HepG2 (cell line): Measurements from ENCODE around the gene UBALD1. TPM values are rescaled to one million over a fixed set of nuclear protein-coding genes. Genes with fewer than 3 reads are reported as not detected.

Source experiments
- ARNT2 ChIP-seq: sonication (generic); formaldehyde crosslinking; IDR thresholded peaks from 2 replicates; pipeline ENCODE4 v1.8.0; 2022; ENCODE audit warnings: mild to moderate bottlenecking, low read depth, missing genetic modification reagents, moderate library complexity
- CAMTA2 ChIP-seq: sonication (generic); formaldehyde crosslinking; IDR thresholded peaks from 2 replicates; pipeline ENCODE4 v1.4.0; 2020; ENCODE audit warnings: mild to moderate bottlenecking, missing genetic modification reagents, borderline replicate concordance
- CC2D1A ChIP-seq: sonication (generic); formaldehyde crosslinking; IDR thresholded peaks from 2 replicates; pipeline ENCODE4 v1.8.1; 2023; ENCODE audit warnings: mild to moderate bottlenecking, missing genetic modification reagents
- HHEX ChIP-seq: IDR thresholded peaks from 2 replicates; pipeline ENCODE4 v1.6.1; 2016; ENCODE audit warnings: control low read depth
- HIVEP1 ChIP-seq: sonication (generic); formaldehyde crosslinking; IDR thresholded peaks from 2 replicates; pipeline ENCODE4 v1.4.0; 2020; ENCODE audit warnings: mild to moderate bottlenecking, missing genetic modification reagents
- ISL2 ChIP-seq: sonication (generic); formaldehyde crosslinking; IDR thresholded peaks from 2 replicates; pipeline ENCODE4 v1.5.0; 2020; ENCODE audit warnings: missing genetic modification reagents
- JUNB ChIP-seq: sonication (generic); formaldehyde crosslinking; IDR thresholded peaks from 2 replicates; pipeline ENCODE4 v1.8.0; 2022; ENCODE audit warnings: missing genetic modification reagents, mild to moderate bottlenecking, borderline replicate concordance
- KDM2A ChIP-seq: sonication (generic); formaldehyde crosslinking; IDR thresholded peaks from 2 replicates; pipeline ENCODE4 v1.4.0; 2020; ENCODE audit warnings: low read depth, missing genetic modification reagents, borderline replicate concordance
- MTF2 ChIP-seq: sonication (generic); formaldehyde crosslinking; IDR thresholded peaks from 2 replicates; pipeline ENCODE4 v1.5.0; 2020; ENCODE audit warnings: missing genetic modification reagents, borderline replicate concordance
- MXD4 ChIP-seq: IDR thresholded peaks from 2 replicates; pipeline ENCODE4 v1.6.1; 2016; ENCODE audit warnings: mild to moderate bottlenecking, missing biosample characterization, missing genetic modification reagents
- NCOA1 ChIP-seq: sonication (generic); formaldehyde crosslinking; IDR thresholded peaks from 2 replicates; pipeline ENCODE4 v1.9.0; 2021; ENCODE audit warnings: missing genetic modification reagents
- PRMT3 ChIP-seq: sonication (generic); formaldehyde crosslinking; IDR thresholded peaks from 2 replicates; pipeline ENCODE4 v1.8.1; 2022; ENCODE audit warnings: low read depth, mild to moderate bottlenecking, moderate library complexity, missing genetic modification reagents, borderline replicate concordance
- RELA ChIP-seq: sonication (generic); formaldehyde crosslinking; IDR thresholded peaks from 2 replicates; pipeline ENCODE4 v1.4.0; 2020; ENCODE audit warnings: missing genetic modification reagents
- SYNCRIP ChIP-seq: fragments of 200-400 bp; formaldehyde crosslinking; IDR thresholded peaks from 2 replicates; pipeline ENCODE4 v1.6.1; 2018; ENCODE audit warnings: mild to moderate bottlenecking, low read depth, low read length; ENCODE audit not compliant: insufficient read depth
- TEAD2 ChIP-seq: sonication (generic); formaldehyde crosslinking; IDR thresholded peaks from 2 replicates; pipeline ENCODE4 v1.9.0; 2021; ENCODE audit warnings: missing genetic modification reagents
- YEATS4 ChIP-seq: sonication (generic); formaldehyde crosslinking; IDR thresholded peaks from 2 replicates; pipeline ENCODE4 v1.4.0; 2020; ENCODE audit warnings: missing genetic modification reagents, borderline replicate concordance
- ZKSCAN1 ChIP-seq: fragments of 150-350 bp; IDR thresholded peaks from 2 replicates; pipeline ENCODE4 v1.6.1; 2014; ENCODE audit warnings: low read length
- ZNF33A ChIP-seq: sonication (generic); formaldehyde crosslinking; IDR thresholded peaks from 2 replicates; pipeline ENCODE4 v1.5.1; 2020; ENCODE audit warnings: missing genetic modification reagents, mild to moderate bottlenecking, moderate library complexity, borderline replicate concordance
- ZNF530 ChIP-seq: sonication (generic); formaldehyde crosslinking; IDR thresholded peaks from 2 replicates; pipeline ENCODE4 v1.5.0; 2020; ENCODE audit warnings: low read depth, mild to moderate bottlenecking, missing genetic modification reagents
- ZNF598 ChIP-seq: sonication (generic); formaldehyde crosslinking; IDR thresholded peaks from 2 replicates; pipeline ENCODE4 v1.5.1; 2020; ENCODE audit warnings: mild to moderate bottlenecking, missing genetic modification reagents, borderline replicate concordance
- ZNF841 ChIP-seq: sonication (generic); formaldehyde crosslinking; IDR thresholded peaks from 2 replicates; pipeline ENCODE4 v1.8.1; 2023; ENCODE audit warnings: missing genetic modification reagents, borderline replicate concordance
- polyA plus RNA-seq, 8 experiments: library from polyadenylated mRNA; depleted of rRNA in 3 of 8; stranded (reverse) in 7 of 8; unstranded in 1 of 8; fragments of >200 nt; fragmentation: Illumina TruSeq in 4 of 8; extraction: Trizol in 4 of 8; gene quantifications; 2 replicates each; pipeline versions ENCODE4 v1.2.1 to v1.2.3, GENCODE V29; 2011 to 2016; ENCODE audit warnings: low read depth in 4 of 8, missing spikeins in 1 of 8, mixed read lengths in 1 of 8; ENCODE audit not compliant: insufficient read depth in 1 of 8
- total RNA-seq, 5 experiments: library from RNA; depleted of rRNA; stranded (reverse); fragments of >200 nt; fragmentation: Illumina TruSeq; extraction: Trizol; gene quantifications; 2 replicates each; pipeline ENCODE4 v1.2.3, GENCODE V29; 2016; ENCODE audit warnings: low read depth in 1 of 5
- TF ChIP-seq, protein P1 (sequence below): sonication (generic); formaldehyde crosslinking; conservative IDR thresholded peaks from 2 replicates; pipeline ENCODE4 v1.8.0; 2022; ENCODE audit warnings: mild to moderate bottlenecking, moderate library complexity, missing genetic modification reagents
- TF ChIP-seq, protein P2 (sequence below): IDR thresholded peaks from 2 replicates; pipeline ENCODE4 v1.4.0; 2020; ENCODE audit warnings: mild to moderate bottlenecking, missing genetic modification reagents
- TF ChIP-seq, protein P3 (sequence below): sonication (generic); formaldehyde crosslinking; IDR thresholded peaks from 2 replicates; pipeline ENCODE4 v1.5.0; 2020; ENCODE audit warnings: missing genetic modification reagents

Gene UBALD1
- total and polyA plus RNA-seq, 2 of the 13 experiments (the other 11 are each of a cell fraction or from before 2014, with no cell fraction given) = 6.8 to 12.3 TPM

DNA sequence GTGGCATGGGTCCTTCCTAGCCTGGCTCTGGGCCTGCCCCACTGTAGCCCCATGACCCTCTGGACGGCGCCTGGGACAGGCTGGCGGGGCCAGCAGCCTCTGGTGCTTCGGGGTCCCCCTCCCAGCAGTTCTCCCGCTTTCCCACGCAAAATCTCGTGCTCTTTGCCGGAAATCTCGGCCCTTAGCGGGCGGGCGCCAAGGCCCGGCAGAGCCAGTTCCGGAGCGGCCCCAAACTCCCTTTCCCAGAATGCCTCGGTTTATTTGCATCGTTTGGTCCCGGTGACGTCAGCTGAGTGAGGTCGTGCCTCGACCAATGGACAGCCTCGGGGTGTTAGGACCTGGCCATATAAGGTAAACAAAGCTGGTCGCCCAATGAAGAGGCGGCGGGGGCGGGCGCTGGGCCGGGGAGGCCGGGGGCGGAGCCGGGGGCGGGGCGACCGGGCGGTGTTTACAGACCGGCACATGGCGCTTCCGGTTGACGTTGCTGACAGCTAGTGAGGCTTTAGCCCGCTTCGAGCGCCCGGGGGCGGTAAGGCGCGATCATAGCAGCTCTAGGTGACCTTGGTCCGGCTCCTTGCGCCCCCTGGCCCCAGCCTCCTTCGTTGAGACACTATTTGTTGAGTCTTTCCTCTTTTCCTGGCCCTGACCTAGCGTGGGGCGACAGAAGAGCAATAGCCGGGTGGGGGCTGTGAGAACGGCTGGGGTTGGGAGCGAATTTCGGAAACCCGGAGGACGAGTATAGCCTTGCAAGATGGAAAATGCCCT lies 1.5 kb upstream of the UBALD1 start (continued):
- TF ChIP-seq ZNF33A (CRISPR knock-in tag) (no peak), ZKSCAN1 (no peak), ARNT2 (CRISPR knock-in tag) (peak; percentile 28; the same call in 1 of the 2 replicates), YEATS4 (CRISPR knock-in tag) (peak; percentile 81), JUNB (CRISPR knock-in tag) (no peak), RELA (no peak), MTF2 (CRISPR knock-in tag) (no peak), KDM2A (CRISPR knock-in tag) (peak; percentile 68; the same call in 1 of the 2 replicates), TEAD2 (CRISPR knock-in tag) (no peak), NCOA1 (CRISPR knock-in tag) (no peak), SYNCRIP (no peak), MXD4 (CRISPR knock-in tag) (peak; percentile 54; the same call in 1 of the 2 replicates), CC2D1A (CRISPR knock-in tag) (no peak), ZNF841 (CRISPR knock-in tag) (no peak), ZNF530 (no peak), HHEX (CRISPR knock-in tag) (no peak), CAMTA2 (CRISPR knock-in tag) (no peak), ZNF598 (CRISPR knock-in tag) (no peak), HIVEP1 (CRISPR knock-in tag) (peak; percentile 51), ISL2 (CRISPR knock-in tag) (peak; percentile 51), PRMT3 (CRISPR knock-in tag) (no peak)
- TF ChIP-seq, protein P1, sequence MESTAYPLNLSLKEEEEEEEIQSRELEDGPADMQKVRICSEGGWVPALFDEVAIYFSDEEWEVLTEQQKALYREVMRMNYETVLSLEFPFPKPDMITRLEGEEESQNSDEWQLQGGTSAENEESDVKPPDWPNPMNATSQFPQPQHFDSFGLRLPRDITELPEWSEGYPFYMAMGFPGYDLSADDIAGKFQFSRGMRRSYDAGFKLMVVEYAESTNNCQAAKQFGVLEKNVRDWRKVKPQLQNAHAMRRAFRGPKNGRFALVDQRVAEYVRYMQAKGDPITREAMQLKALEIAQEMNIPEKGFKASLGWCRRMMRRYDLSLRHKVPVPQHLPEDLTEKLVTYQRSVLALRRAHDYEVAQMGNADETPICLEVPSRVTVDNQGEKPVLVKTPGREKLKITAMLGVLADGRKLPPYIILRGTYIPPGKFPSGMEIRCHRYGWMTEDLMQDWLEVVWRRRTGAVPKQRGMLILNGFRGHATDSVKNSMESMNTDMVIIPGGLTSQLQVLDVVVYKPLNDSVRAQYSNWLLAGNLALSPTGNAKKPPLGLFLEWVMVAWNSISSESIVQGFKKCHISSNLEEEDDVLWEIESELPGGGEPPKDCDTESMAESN = peak; percentile 26; the same call in 1 of the 2 replicates
- TF ChIP-seq, protein P2, sequence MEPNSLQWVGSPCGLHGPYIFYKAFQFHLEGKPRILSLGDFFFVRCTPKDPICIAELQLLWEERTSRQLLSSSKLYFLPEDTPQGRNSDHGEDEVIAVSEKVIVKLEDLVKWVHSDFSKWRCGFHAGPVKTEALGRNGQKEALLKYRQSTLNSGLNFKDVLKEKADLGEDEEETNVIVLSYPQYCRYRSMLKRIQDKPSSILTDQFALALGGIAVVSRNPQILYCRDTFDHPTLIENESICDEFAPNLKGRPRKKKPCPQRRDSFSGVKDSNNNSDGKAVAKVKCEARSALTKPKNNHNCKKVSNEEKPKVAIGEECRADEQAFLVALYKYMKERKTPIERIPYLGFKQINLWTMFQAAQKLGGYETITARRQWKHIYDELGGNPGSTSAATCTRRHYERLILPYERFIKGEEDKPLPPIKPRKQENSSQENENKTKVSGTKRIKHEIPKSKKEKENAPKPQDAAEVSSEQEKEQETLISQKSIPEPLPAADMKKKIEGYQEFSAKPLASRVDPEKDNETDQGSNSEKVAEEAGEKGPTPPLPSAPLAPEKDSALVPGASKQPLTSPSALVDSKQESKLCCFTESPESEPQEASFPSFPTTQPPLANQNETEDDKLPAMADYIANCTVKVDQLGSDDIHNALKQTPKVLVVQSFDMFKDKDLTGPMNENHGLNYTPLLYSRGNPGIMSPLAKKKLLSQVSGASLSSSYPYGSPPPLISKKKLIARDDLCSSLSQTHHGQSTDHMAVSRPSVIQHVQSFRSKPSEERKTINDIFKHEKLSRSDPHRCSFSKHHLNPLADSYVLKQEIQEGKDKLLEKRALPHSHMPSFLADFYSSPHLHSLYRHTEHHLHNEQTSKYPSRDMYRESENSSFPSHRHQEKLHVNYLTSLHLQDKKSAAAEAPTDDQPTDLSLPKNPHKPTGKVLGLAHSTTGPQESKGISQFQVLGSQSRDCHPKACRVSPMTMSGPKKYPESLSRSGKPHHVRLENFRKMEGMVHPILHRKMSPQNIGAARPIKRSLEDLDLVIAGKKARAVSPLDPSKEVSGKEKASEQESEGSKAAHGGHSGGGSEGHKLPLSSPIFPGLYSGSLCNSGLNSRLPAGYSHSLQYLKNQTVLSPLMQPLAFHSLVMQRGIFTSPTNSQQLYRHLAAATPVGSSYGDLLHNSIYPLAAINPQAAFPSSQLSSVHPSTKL (CRISPR knock-in tag) = peak; percentile 21; the same call in 1 of the 2 replicates
- TF ChIP-seq, protein P3, sequence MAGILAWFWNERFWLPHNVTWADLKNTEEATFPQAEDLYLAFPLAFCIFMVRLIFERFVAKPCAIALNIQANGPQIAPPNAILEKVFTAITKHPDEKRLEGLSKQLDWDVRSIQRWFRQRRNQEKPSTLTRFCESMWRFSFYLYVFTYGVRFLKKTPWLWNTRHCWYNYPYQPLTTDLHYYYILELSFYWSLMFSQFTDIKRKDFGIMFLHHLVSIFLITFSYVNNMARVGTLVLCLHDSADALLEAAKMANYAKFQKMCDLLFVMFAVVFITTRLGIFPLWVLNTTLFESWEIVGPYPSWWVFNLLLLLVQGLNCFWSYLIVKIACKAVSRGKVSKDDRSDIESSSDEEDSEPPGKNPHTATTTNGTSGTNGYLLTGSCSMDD = no peak
